NCI-H2227 treated with DMSO at 0.1 percent for 48 hours (cell line): Measurements from ENCODE around the gene SFMBT2.

Experiments
- DNase-seq: peaks from one replicate; lab custom pipeline; 2025; lab: John Stamatoyannopoulos, UW

SFMBT2 gene

DNA sequence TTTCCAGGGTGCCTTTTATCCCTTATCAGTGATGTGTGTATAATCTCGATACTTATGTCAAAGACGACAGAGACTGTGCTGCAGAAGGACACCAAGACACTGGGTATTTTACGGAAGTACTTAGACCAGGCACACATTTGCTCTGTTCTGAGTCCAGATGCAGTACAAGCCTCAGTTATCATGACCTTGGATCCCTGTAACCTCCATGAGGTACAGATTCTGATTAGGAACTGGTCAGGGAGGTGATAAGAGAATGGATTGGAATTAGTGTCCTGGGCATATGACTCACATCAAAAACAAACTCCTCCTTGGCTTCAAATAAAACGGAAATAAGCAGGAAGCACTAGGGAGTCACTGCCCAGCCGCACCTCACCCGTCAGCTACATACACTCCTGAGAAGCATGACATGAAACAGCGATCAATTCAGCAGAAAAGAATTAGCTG is 146.5 kb downstream of the SFMBT2 start:
- no peak for DNase-seq

DNA sequence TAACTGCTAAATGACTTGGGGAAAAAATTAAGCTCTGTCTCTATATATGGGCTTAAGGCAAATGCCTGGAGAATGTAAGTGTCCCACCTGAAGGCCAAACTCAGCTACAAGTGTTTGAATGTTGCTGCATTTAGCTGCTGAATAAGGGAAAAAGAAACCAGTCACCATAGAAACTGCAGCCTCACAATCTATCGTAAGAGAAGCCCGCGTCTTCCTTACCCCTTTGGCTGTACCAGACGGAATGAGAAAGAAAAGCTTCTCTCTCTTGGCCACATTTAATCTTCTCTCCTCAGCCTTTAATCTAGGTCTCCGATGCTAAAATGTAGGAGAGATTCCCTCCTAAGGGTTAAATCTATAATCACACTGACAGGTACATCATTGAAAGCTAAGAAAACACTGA is 147.2 kb downstream of the SFMBT2 start:
- DNase-seq: no peak

DNA sequence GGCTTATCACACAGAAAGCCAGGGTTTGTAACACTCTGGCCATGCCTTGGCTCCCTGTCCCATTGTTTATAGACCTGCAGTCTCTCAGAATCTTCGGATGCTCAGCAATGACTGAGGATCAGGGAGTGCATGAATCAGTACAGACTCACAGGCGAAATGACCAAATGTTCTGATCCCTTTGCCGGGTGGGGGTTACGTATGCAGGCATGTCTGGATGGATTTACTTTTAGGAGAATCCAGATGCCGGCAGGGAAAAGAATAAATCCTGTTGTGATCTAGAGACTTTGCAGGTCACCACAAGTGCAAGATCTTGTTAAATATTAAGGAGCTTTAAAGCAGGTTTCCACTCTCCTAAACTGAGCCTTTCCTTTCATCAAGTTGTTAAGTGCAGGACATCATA is 149.5 kb downstream of the SFMBT2 start:
- DNase-seq: no peak

DNA sequence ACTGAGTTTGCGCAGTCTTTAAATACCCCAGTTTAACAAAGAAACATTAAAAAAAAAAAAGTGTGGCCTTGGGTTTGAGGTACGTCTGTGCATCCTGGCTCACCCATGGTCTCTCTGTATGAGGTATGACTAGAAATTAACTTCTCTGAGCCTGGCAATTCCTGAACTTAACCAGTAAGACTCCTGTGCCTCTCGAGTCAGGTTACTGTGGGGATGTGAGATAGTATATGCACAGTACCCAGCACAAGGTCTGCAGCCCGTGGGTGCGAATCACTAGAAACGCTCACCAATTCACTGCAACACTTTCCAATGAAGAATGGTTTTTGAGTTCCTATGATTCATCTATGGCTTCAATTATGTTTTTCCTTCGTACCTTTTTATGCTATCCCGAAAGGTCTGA is 149.9 kb downstream of the SFMBT2 start:
- no peak for DNase-seq

DNA sequence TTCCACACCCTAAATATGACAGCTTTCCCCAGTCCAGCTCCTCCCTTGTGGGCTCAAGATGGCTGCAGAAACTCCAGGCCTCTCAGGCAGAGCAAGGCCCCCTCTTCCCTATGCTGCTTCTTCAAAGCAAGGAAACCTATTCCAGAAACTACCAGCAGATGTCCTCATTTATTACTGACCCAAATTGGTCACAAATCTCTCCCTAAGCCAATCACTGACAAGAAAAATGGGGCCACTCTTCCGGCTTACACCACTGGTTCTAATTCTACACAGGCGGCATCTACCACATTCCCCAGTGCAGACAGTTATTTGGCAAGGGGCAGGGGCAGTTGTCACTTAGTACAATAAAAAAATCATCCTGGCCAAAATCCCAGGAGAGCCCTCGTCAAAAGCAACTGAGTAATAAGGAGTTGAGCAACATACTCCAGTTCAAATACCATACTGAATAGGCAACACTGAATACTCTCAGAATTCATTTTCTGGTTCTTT is 150.4 kb downstream of the SFMBT2 start:
- no peak for DNase-seq

DNA sequence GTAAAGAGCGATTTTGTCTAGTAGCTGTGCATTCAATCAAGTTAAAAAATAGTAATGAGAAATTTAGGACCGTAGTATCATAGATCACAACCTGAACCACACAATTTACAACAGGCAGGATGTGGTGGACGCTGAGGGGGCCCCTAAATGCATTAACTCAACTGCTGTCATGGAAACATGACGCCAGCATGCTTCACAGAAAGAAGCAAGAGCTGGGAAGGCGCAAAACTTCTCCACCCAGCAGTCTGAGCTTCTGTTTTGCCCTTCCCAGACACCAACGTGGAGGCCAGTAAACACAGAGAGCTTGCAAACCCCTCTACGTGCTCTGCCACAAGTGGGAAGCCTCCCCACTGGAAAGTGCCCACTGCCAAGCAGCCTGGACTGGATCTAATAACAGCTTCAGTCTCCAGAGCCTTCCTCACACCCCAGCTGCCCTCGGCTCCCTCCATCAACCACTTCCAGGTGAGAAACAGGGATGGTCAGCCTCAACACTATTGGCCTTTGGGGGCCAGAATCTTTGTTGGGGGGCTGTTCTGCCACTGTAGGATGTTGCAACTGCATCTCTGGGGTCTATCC is 151.8 kb downstream of the SFMBT2 start:
- DNase-seq: no peak

DNA sequence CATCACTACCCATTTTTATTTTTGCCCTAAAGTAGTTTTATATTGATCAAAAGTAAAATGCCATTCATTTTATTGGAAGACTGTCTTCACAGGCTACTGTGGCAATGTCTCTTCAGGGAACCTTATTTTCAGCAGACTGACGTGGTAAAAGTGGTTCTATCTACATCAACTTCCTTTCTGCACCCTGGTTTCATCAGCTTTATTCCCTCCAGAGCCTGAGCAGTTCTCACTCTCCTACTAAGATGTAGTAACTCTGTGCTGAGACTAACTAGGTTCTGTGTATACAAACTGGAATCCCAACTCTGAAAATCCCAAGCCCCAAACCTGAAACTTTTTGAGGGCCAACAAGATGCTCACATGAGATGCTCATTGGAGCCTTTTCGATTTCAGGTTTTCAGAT is 155.3 kb downstream of the SFMBT2 start:
- DNase-seq: no peak

DNA sequence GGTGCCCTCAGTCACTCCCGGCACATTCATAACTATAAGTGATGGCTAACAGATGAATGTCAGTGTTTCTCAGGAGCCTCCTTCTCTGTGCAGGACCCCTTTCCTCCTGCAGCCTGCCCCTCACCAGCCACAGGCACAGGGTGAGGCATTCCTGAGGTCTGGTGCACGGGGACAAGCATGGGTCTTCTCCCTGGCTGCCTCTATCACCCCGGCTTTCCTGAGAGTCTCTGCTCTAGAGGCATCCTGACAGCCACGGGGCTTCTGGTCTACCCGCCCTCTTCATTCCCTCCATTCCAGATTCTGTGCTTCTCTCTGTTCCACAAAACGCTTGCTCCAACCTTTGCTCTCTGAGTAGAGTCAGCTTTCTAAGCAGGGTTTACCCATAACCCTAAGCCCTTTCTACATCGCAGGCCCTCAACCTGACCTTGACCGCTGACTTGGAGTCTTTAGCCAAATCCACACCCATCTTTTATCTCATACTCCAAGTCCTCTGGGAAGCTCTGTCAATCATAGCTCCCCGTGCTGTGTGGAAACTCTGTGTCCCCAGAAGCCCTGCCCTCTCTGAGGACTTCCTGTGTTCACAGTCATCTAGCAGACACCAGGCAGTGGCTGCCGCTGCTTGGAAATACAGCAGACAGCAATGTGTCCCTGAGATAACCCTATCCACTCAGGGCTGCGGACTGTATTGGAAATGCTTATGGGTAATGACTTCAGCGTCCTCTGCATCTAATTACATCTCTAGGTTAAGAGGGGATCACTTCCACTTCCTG is 159.0 kb downstream of the SFMBT2 start:
- DNase-seq: no peak

DNA sequence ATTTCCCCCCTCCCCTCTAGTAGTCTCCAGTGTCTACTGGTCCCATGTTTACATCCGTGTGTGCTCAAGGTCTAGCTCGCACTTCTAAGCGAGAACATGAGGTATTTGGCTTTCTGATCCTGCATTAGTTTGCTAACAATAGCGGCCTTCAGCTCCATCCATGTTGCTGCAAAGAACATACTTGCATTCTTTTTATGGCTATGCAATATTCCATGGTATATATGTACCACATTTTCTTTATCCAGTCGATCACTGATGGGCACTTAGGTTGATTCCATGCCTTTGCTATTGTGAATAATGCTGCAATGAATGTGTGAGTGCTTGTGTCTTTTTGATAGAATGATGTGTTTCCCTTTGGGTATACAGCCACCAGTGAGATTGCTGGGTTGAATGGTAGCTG is 160.6 kb downstream of the SFMBT2 start:
- DNase-seq: no peak

DNA sequence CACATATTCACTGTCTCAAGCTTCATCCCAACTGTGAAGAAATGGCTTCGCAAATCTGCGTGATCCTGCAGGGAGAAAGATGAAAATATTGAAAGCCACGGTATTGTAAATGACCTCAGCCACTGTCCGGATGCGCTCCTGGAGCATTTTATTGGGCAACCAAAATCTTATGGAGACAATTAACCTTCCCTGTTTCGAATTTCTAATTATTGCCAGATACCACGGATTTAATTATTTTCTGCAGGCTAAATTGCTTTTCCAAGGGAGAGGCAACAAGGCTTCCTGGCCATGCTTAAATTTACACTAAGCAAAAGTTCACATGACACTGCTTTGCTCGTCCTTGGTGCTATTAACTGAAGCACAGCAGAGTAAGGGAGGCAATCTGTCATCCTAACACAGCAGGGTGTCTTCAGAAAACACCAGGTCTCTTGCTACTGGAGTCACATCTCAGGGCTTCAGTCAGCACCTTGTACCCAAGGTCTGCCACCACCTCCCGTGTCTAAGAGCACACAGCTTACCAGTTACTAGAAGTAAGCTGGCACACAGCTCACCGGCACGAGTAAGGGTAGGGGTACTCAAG is 162.2 kb downstream of the SFMBT2 start:
- DNase-seq: no peak

DNA sequence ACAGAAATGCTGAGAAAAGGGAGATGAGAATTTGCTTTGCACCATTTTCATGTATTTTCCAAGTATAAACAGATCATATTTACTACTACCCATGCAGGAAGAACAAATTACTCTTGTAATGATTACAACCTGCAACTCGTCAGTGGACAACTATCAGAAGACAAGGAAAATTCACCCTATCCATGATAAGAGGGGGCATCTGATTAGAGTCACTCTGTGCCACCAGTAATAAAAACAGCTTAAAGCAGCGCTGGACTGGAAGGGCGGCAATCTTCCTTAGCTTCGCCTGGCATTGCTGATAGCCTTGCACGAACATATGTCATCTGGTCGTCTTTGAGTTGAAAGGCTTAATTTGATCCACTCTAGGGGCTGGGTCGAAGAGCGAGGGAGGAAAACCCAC is 162.7 kb downstream of the SFMBT2 start:
- DNase-seq: no peak

DNA sequence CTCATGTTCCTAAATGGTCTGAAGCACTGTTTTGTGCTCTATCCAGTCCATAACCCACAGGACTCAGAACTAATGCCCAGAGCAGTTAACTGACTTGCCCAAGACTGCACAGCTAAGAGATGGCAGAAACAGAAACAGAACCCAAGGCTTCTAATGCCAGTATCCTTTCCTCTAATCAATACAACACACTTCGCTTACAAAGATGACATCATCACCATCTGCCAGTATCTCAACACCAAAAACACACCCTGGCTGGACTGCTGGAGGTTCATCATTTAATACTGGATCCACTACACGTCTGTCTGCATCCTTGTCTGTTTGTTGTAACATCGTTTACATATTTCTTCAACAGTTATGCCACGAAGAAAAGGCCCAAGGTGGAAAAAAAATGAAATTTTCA is 165.3 kb downstream of the SFMBT2 start:
- DNase-seq: no peak

DNA sequence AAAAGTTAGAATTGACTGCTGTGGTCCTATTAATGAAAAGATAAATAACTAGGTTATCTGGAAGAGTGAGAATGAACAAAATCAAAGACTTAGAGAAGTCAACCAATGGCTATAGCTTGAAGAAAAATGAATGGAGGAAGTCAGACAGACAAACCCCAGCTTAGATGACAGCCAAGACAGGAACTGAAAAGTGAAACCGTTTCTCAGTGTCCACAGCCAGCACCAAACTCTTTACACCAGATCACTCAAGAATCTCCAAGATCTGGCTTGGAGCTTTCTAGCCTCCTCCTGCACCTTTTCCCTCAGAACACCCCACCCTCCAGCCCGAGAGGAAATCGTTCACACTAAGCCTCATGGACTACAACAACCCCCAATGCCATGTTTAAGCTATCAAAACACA is 167.0 kb downstream of the SFMBT2 start:
- no peak for DNase-seq

DNA sequence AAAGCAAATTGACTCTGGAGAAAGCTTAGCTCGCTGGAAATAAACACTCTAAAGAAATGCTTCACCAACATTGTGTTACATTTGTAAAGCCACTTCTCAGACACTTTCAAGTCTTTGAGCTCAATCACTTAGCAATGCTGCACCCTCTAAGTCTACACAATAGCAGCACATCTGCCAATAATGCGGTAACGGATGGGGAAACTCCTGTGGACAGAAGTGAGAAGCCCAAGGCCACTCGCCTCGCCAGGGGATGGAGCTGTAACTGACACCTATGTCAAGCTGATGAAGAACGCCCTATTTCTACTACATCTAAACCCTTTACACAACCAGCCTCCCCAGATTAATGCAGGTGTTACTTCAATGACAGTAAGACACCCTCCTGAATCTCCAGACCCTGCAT is 167.7 kb downstream of the SFMBT2 start:
- no peak for DNase-seq

DNA sequence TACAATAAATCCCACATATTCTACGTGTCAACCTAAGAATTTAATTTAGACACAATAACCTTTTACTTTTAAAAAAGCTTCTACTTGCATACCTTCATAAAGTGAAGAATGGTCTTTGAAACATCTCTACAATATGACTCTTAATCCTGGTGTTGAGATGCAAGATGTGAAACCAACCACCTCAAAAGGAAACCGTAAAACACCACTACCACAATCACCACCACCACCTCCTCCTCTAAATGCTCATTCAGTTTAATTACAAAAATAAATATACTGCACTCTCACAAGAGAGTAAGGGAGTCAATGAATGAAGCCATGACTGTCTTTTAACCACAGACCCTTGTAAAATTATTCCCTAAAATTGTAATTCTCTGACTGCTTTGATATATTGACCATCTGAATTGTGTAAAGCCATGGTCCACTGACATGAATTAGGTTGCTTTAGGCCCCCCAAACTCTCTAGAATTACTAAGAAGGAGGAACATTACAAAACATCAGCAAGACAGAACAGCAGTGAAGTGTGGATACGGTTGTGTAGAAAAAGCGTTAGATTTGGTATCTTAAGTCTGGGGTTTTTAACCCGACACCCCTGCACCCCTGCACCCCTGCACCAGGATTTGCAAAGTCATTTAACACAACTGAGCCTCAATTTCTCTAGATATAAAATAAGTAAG is 171.4 kb downstream of the SFMBT2 start:
- DNase-seq: no peak

DNA sequence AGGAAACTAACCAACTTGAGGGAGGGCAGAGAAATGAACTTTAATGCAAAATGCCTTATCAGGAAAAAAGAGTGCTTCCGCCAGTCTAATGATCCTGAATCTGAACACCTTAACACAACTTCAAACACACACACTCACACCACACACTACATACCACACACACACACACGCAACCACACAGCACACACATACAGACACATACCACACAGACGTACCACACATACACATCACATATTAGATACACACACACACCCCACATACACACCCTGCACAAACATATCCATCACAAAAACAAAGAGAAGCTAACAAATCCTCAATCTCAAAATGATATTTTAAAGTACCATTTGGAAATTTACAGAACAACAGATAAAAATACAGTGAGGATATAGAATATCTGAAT is 175.5 kb downstream of the SFMBT2 start:
- no peak for DNase-seq

DNA sequence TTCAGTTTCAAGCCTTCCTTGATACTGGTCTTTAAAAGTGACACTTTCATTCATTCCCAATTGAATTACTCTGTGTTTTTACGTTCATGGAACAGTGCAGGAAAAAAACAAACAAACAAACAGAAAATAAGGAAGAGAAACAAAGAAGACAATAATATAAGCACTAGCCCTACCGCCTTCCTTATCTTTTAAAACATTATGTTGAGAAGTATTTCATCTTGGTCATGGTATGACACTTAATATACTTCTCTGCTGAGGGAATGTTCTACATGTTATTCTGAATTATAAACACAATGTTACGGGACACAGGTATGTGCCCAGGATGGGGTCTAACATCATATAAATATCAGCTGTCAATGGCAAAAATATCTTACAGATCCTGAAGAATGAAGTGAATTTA is 176.7 kb downstream of the SFMBT2 start:
- DNase-seq: no peak

DNA sequence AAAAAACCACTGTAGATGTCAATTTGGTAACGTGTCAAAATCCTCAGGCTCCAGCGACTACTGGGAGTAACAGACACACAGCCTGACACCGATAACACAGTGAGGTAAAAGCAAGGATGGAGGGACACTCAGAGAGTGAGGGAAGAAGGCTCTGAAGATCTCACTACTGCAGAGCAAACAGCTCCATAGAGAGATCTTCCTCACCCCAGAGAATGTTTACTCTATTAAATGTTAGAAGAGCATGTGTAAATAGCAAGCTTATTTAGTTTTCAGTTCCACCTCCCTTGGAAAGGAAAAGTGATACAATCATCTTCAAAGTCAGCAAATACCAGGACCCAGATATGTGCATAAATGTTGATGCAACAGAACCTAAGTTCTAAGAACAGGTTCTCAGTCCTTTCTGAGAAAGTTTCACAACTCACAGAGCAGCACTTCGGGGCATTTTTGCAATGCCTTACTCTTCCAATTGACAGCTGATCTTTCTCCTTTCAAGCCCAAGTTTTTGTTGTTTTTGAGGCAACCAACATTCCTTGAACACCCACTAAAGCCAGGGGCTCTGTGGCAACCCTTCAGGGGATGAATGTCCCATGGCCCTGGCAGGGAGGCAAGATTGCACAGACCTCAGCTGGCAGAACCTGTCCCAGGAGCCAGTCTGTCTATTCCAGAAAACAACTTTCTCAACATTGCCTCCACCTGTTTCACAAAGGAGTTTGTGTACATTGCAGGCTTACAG is 177.4 kb downstream of the SFMBT2 start:
- DNase-seq: no peak

DNA sequence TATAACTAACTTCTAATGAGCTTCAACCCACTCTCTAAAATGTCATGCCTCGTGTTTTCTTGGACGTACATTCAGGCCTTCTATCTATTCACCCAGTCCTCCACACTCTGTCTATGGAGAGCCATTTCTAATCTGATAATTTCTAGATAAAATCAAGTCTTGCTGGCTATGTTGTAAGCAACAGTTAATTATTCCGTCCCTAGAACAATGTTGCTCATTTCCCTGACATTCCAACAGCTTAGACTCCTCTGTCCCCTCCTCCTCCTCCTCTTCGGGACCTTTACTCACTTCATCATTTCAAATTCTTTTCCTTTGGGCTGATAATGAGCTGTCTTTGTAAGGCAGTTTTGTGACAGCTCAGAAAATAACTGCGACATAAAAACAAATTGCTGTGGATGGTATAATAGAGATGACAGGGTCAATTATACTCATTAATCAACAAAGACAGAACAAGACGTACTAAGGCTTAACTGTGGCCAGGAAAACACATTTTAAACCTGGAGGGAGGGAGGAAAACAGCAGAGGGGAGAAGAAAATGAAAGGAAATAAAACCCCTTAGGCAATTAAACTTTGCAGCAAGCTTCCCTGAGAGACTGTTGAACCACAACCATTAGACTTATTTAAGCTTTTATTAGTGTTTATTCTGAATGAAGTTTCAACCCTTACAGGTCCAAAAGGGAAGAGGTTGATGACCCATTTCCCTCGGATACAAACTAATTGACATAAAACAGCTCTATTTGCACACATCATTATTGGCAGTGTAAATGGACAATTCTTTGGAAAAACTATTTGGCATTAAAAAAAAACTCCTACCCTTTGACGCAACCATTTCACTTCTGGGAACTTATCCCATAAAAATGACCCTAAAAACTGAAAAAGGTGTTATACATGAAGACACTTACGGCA is 179.1 kb downstream of the SFMBT2 start:
- no peak for DNase-seq

DNA sequence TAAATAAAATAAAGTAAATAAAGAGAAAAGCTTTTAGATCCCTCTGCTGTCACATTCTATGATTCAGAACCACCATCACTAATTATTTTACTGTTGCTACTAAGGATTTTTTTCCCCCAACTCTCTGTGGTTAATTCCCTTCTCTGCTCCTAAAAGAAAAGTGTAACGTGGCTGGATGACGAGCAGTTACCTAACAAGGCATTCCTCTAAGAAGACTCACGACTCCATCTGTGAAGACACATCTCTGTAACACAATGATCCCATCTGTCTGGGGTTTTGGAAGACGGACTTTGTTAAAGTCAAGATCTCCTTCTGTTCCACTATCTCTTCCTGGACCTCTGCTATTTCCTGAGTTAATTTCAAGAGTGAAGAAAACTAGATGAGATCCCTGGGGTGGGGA is 179.9 kb downstream of the SFMBT2 start:
- DNase-seq: no peak

DNA sequence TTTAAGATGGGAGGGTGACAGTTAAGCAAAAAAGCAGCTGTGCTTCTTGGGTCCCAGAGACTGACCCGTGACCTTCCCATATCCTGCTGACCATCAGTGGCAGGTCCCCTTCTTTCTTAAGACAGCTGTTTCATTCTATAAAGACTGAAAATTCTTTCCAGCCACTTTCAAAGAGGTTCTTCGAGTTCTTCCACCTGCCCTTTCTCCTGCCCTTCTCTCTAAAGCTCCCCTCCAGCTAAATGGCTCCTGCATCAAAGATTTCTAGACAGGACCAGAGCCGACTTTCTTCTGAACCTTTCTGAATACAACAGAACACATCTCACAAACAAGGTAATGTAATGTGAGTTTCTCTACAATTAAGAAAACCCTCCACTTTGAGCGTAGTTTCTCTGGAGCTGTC is 180.8 kb downstream of the SFMBT2 start:
- DNase-seq: no peak
